ENCODE results near the gene PARP9.
"Not testable (repeated sequence)": the region's sequence is repeated elsewhere in the genome, so short reads cannot be mapped to it uniquely, and the experiment has no call there.

Gene PARP9

GRCh38 chr3:122515020-122515468 is 49.1 kb downstream of the PARP9 start:
- TF ChIP-seq, protein P1, sequence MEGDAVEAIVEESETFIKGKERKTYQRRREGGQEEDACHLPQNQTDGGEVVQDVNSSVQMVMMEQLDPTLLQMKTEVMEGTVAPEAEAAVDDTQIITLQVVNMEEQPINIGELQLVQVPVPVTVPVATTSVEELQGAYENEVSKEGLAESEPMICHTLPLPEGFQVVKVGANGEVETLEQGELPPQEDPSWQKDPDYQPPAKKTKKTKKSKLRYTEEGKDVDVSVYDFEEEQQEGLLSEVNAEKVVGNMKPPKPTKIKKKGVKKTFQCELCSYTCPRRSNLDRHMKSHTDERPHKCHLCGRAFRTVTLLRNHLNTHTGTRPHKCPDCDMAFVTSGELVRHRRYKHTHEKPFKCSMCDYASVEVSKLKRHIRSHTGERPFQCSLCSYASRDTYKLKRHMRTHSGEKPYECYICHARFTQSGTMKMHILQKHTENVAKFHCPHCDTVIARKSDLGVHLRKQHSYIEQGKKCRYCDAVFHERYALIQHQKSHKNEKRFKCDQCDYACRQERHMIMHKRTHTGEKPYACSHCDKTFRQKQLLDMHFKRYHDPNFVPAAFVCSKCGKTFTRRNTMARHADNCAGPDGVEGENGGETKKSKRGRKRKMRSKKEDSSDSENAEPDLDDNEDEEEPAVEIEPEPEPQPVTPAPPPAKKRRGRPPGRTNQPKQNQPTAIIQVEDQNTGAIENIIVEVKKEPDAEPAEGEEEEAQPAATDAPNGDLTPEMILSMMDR (IDR thresholded peaks at IDR 0.05; ENCODE audit: control insufficient read depth, extremely low read depth, insufficient read depth): no peak
- peak overlapping the region; percentile 84 for H3K4me3 ChIP-seq (ENCODE audit: low read depth, low read length)
- no peak for DNase-seq (ENCODE audit: low read depth)

DNA sequence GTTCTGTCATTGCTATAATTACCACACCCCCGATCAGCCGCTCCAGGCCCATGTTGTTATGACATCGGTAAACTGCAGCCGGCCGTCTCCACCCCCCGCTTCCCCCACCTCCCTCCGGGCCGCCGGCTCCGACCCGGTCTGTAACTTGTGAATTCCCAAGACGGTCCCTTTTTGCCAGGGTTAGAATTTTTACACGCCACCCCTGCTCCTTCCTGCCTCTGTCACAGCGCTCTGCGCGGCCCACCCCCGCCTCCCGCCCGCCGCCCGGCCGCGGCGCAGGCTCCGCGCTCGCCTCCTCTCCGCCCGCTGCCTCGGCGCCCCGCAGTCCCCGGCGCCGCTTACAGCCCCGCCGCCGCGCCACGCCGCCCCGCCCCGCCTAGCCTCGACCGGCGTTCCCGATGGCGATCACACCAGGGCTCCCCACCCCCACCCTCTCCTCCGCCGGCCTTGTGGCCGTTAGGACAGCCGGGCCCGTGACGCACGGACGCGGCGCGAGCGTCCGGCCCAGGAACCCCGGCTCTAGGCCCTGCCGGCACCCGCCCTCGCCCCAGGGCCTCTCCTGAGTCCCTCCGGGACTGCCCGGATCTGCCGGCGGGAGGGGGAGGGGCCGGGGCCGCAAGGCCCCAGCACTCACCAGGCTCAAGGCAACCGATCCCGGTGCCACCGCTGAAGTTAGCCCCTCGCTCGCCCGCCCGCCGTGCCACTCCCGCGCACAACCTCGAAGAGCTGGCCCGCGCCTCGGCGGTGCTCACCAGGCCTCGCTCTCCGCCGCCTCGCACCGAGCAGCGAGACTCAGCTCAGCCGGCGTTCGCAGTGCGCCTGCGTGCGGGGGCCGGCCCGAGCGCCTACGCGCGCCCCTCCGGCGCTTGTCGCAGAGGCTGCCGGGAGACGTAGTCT is 49.7 kb downstream of the PARP9 start, which contains the start of gene KPNA1:
Gene KPNA1, minus strand, starts transcription at position 817 of the 897 bp plus-strand sequence. CDS start 18,374 bp downstream, outside the sequence.
- H3K4me3 ChIP-seq (ENCODE audit: low read depth, low read length): peak within 1 kb of the TSS; percentile 84
- peak; percentile 54 for DNase-seq (ENCODE audit: low read depth)

DNA sequence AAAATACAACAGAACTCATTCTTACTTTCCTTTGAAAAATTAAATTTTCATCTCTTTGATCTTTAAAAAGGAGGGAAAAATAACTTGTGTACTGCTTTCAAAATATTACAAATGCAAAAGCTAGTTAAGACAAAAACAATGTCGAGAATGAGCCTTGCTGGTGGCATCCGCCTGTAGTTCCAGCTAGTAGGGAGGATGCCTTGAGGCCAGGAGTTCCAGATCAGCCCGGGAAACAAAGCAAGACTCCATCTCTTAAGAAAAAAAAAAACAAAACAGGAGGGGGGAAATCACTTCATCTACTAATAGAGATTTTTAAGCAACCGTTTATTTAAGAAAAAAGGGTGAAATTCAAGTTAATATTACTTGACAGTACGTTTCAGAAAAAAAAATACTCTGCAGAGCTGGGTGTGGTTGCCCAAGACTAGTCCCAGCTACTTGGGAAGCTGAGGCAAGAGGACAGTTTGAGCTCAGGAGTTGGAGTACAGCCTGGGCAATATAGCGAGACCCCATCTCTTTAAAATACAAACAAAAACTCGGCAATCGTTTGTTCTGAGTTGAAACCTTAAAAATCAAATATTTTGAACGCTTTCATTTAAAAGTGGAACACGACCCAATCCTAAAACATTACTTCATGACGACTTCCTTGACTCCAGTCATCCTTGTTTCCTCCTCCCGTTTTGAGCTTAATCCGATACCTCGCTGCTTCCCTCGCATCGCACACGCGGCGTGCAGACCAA is 50.5 kb downstream of the PARP9 start:
- TF ChIP-seq, protein P1 (IDR thresholded peaks at IDR 0.05; ENCODE audit: control insufficient read depth, extremely low read depth, insufficient read depth): no peak
- H3K4me3 ChIP-seq (ENCODE audit: low read depth, low read length): peak overlapping the region; percentile 84
- no peak for DNase-seq (ENCODE audit: low read depth)

More for the DNA sequence above, 49.7 kb downstream of the PARP9 start, which contains the start of gene KPNA1:
- TF ChIP-seq, protein P1 (IDR thresholded peaks at IDR 0.05; ENCODE audit: control insufficient read depth, extremely low read depth, insufficient read depth): no peak

GRCh38 chr3:122512284-122512683 is 51.8 kb downstream of the PARP9 start:
- DNase-seq (ENCODE audit: low read depth): no peak
- TF ChIP-seq, protein P1 (IDR thresholded peaks at IDR 0.05; ENCODE audit: control insufficient read depth, extremely low read depth, insufficient read depth): no peak
- H3K4me3 ChIP-seq (ENCODE audit: low read depth, low read length): no peak overlapping the region

DNA sequence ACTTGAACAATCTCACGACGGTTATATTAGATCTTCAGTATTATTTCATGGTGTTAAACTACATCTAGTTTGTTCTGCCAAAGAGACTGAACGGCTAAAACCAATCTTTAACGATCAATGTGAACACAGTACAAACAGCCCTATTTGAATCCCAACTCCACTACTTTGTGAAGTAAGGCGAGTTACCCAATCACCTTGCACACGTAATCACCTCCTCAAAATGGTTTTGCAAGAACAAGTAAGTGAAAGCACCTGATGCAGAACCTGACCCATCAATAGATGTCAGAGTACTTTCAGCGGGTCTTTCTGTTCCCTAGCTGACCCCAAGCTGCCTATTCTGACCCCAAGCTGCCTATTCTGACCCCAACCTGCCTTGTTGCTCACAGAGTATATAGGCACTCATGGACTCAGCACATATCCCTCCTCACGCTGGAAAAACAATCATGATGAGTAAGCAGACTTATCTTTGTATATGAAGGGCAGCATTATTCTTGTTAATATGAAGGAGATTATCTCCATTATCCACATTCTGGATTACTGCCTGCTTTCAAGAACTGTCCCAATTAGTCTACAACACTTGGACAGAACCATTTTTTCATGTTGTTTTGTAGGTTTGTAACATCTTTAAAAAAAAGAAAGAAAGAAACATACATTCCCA is 53.1 kb downstream of the PARP9 start:
- H3K4me3 ChIP-seq (ENCODE audit: low read depth, low read length): no peak overlapping the region
- no peak for DNase-seq (ENCODE audit: low read depth)
- TF ChIP-seq, protein P1 (IDR thresholded peaks at IDR 0.05; ENCODE audit: control insufficient read depth, extremely low read depth, insufficient read depth): no peak

GRCh38 chr3:122508944-122509343 is 55.2 kb downstream of the PARP9 start:
- DNase-seq (ENCODE audit: low read depth); H3K4me3 ChIP-seq (ENCODE audit: low read depth, low read length): not testable (repeated sequence)
